IPS-20b (cell line): ENCODE data around the gene MAP1LC3B.
"Not testable (repeated sequence)": the region's sequence is repeated elsewhere in the genome, so short reads cannot be mapped to it uniquely, and the experiment has no call there.

Experiments
- H3K27ac ChIP-seq: one replicate; pipeline ENCODE4 v1.5.1; 2013; ENCODE audit warnings: low read length
- H3K27me3 ChIP-seq: 2 replicates; pipeline ENCODE4 v1.6.1; 2013; ENCODE audit warnings: mild to moderate bottlenecking, low read length, inconsistent platforms; ENCODE audit not compliant: insufficient read depth
- H3K36me3 ChIP-seq: 2 replicates; pipeline ENCODE4 v1.6.1; 2013; ENCODE audit warnings: low read depth, mild to moderate bottlenecking, inconsistent platforms, low read length, moderate library complexity; ENCODE audit not compliant: insufficient read depth
- H3K4me1 ChIP-seq: 2 replicates; pipeline ENCODE4 v1.6.1; 2013; ENCODE audit warnings: mild to moderate bottlenecking, control low read depth, inconsistent platforms, low read length, moderate library complexity; ENCODE audit not compliant: insufficient read depth
- H3K4me3 ChIP-seq: 2 replicates; pipeline ENCODE4 v1.5.1; 2013; ENCODE audit warnings: mild to moderate bottlenecking, low read length, inconsistent platforms
- H3K9ac ChIP-seq: 2 replicates; pipeline ENCODE4 v1.6.1; 2013; ENCODE audit warnings: low read depth, mild to moderate bottlenecking, inconsistent platforms, low read length, moderate library complexity
- H3K9me3 ChIP-seq: 2 replicates; pipeline ENCODE4 v1.6.1; 2013; ENCODE audit warnings: mild to moderate bottlenecking, low read depth, low read length, inconsistent platforms; ENCODE audit not compliant: insufficient read depth

The MAP1LC3B gene

GRCh38 chr16:87372305-87372704 is 19.8 kb upstream of the MAP1LC3B start:
- no peaks in the 10 kb centered on the region for H3K27me3 ChIP-seq
- no peaks in the 10 kb centered on the region for H3K9me3 ChIP-seq
- H3K4me3 ChIP-seq = no peak overlapping the region
- H3K9ac ChIP-seq = no peak overlapping the region
- no peaks in the 10 kb centered on the region for H3K36me3 ChIP-seq
- H3K27ac ChIP-seq = no peak overlapping the region
- 0 out of 2 replicates have a peak, but pooled peaks cover 3% of the 10 kb centered on the region for H3K4me1 ChIP-seq

DNA sequence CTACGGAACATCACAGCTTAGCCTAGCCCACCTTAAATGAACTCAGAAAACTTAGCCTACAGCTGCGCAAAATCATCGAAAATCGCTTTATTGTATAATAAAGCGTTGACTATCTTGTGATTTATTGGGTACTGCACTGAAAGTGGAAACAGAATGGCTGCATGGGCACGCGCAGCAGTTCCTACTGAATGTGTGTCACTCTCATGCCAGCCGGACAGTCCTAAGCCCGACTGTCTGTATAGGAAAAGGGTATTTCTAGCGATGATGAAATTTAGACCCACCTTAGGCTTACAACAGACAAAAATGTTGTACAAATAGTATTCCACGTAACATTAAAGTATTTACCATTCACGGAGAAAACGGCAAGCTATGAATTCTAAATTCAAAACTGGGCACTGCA is 17.8 kb upstream of the MAP1LC3B start:
- Histone ChIP-seq H3K9me3 (no peaks in the 10 kb centered on the region; the same call in 1 of the 2 replicates), H3K9ac (no peak overlapping the region), H3K4me3 (no peak overlapping the region), H3K27ac (no peak overlapping the region), H3K36me3 (0 out of 2 replicates have a peak, but pooled peaks cover 3% of the 10 kb centered on the region), H3K27me3 (no peaks in the 10 kb centered on the region), H3K4me1 (0 out of 2 replicates have a peak, but pooled peaks cover 2% of the 10 kb centered on the region)

GRCh38 chr16:87375426-87376135 is 16.6 kb upstream of the MAP1LC3B start:
- no peak overlapping the region for H3K4me3 ChIP-seq
- H3K27me3 ChIP-seq = no peaks in the 10 kb centered on the region

DNA sequence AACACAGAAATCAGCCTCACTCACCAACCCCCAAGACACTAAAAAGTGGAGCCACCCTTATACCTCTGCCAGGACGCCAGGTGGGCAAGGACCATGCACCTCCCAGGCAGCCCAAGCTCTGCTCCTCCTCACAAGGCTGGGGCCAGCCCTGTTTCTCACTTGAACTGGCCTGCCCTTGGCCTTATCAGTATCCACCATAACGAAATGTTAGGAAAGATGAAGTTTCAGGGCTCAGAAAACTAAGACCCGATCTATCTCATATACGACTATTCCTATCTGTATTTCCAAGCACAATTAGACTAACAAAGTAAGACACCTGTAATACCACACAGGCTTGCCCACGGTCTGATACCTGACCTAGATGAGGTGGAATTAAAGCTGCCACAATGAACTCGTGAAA is 15.5 kb upstream of the MAP1LC3B start:
- H3K27me3 ChIP-seq = no peaks in the 10 kb centered on the region
- H3K4me1 ChIP-seq = no peaks in the 10 kb centered on the region; the same call in 1 of the 2 replicates
- H3K9me3 ChIP-seq = no peaks in the 10 kb centered on the region; the same call in 1 of the 2 replicates
- no peak overlapping the region for H3K4me3 ChIP-seq
- H3K27ac ChIP-seq = no peak overlapping the region
- H3K36me3 ChIP-seq = 0 out of 2 replicates have a peak, but pooled peaks cover 3% of the 10 kb centered on the region
- H3K9ac ChIP-seq = no peak overlapping the region

More at GRCh38 chr16:87375426-87376135, 16.6 kb upstream of the MAP1LC3B start:
- H3K9me3 ChIP-seq = no peaks in the 10 kb centered on the region; the same call in 1 of the 2 replicates
- no peak overlapping the region for H3K27ac ChIP-seq
- no peak overlapping the region for H3K9ac ChIP-seq
- H3K4me1 ChIP-seq = no peaks in the 10 kb centered on the region
- 0 out of 2 replicates have a peak, but pooled peaks cover 3% of the 10 kb centered on the region for H3K36me3 ChIP-seq

- H3K9ac ChIP-seq, H3K27ac ChIP-seq, H3K4me1 ChIP-seq, H3K27me3 ChIP-seq, H3K4me3 ChIP-seq, H3K36me3 ChIP-seq, H3K9me3 ChIP-seq: not testable (repeated sequence)
Observed at GRCh38 chr16:87379312-87379752, 12.8 kb upstream of the MAP1LC3B start.

DNA sequence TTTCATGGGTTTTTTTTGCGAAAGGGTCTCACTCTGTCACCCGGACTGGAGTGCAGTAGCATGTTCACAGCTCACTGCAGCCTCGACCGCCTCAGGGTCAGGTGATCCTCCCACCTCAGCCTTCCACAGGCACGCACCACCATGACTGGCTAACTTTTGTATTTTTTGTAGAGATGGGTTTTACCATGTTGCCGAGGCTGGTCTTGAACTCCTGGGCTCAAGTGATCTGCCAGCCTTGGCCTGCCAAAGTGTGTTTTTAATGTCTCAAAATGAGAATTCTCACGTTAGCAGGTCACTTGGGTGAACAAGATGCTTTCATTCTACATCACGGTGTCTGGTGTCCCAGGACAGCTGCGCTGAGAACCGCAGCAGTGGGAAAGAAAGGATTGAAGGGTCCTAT is 11.7 kb upstream of the MAP1LC3B start:
- Histone ChIP-seq H3K9me3 (no peaks in the 10 kb centered on the region; the same call in 1 of the 2 replicates), H3K9ac (no peak overlapping the region), H3K27ac (no peak overlapping the region), H3K36me3 (0 out of 2 replicates have a peak, but pooled peaks cover 3% of the 10 kb centered on the region), H3K4me1 (no peaks in the 10 kb centered on the region; the same call in 1 of the 2 replicates), H3K4me3 (no peak overlapping the region), H3K27me3 (no peaks in the 10 kb centered on the region)

- Histone ChIP-seq H3K9ac (no peak overlapping the region), H3K9me3 (no peaks in the 10 kb centered on the region; the same call in 1 of the 2 replicates), H3K27ac (no peak overlapping the region), H3K4me1 (no peaks in the 10 kb centered on the region; the same call in 1 of the 2 replicates), H3K36me3 (0 out of 2 replicates have a peak, but pooled peaks cover 3% of the 10 kb centered on the region), H3K27me3 (no peaks in the 10 kb centered on the region), H3K4me3 (no peak overlapping the region)
Observed at GRCh38 chr16:87380881-87381280, 11.3 kb upstream of the MAP1LC3B start.

- peak overlapping the region; percentile 56; the same call in 1 of the 2 replicates for H3K9ac ChIP-seq
- H3K4me3 ChIP-seq = peak overlapping the region; percentile 79
- H3K27me3 ChIP-seq = no peaks in the 10 kb centered on the region
- H3K9me3 ChIP-seq = no peaks in the 10 kb centered on the region; the same call in 1 of the 2 replicates
- 0 out of 2 replicates have a peak, but pooled peaks cover 3% of the 10 kb centered on the region for H3K36me3 ChIP-seq
- no peaks in the 10 kb centered on the region; the same call in 1 of the 2 replicates for H3K4me1 ChIP-seq
- H3K27ac ChIP-seq = no peak overlapping the region
Observed at GRCh38 chr16:87382023-87382785, 9.9 kb upstream of the MAP1LC3B start.

GRCh38 chr16:87383505-87384161 is 8.5 kb upstream of the MAP1LC3B start, which contains the start of gene FBXO31:
Gene FBXO31, minus strand, starts transcription at chr16:87383776. Its CDS starts 32 bp downstream, at chr16:87383744.
- H3K27me3 ChIP-seq = no peaks in the 10 kb centered on the region
- H3K36me3 ChIP-seq = 0 out of 2 replicates have a peak, but pooled peaks cover 3% of the 10 kb centered on the region
- peak within 1 kb of the TSS; percentile 25 for H3K27ac ChIP-seq
- H3K9me3 ChIP-seq = no peaks in the 10 kb centered on the region; the same call in 1 of the 2 replicates
- peaks cover 5% of the 10 kb centered on the region for H3K4me1 ChIP-seq
- H3K4me3 ChIP-seq = peak within 1 kb of the TSS; percentile 79
- peak within 1 kb of the TSS; percentile 76 for H3K9ac ChIP-seq

GRCh38 chr16:87384162-87384874 is 7.8 kb upstream of the MAP1LC3B start:
- Histone ChIP-seq H3K27ac (peak overlapping the region; percentile 25), H3K9me3 (no peaks in the 10 kb centered on the region), H3K27me3 (no peaks in the 10 kb centered on the region), H3K36me3 (no peaks in the 10 kb centered on the region), H3K4me1 (peaks cover 5% of the 10 kb centered on the region), H3K9ac (peak overlapping the region; percentile 76), H3K4me3 (peak overlapping the region; percentile 79)

DNA sequence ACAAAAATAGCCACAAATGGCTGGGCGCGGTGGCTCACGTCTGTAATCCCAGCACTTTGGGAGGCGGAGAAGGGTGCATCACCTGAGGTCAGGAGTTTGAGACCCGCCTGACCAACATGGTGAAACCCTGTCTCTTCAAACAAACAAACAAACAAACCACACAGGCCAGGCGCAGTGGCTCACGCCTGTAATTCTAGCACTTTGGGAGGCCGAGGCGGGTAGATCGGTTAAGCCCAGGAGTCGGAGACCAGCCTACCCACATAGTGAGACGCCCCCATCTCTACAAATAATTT is 7.3 kb upstream of the MAP1LC3B start:
- peak overlapping the region; percentile 76; the same call in 1 of the 2 replicates for H3K9ac ChIP-seq
- H3K27ac ChIP-seq = peak overlapping the region; percentile 25

More for the DNA sequence above, 7.3 kb upstream of the MAP1LC3B start:
- not testable (repeated sequence) for H3K4me1 ChIP-seq, H3K9me3 ChIP-seq, H3K36me3 ChIP-seq, H3K27me3 ChIP-seq
- peak overlapping the region; percentile 79 for H3K4me3 ChIP-seq
